GM12878 (cell line): ENCODE measurements around the gene KRT79. TPM values are rescaled to one million over a fixed set of nuclear protein-coding genes. Genes with fewer than 3 reads are reported as not detected.

Source experiments
- ATAC-seq: fragments of 200-7000 bp; cut with Tn5 transposase; 3 replicates; pipeline ENCODE4 v1.9.1; 2020; ENCODE audit warnings: mild to moderate bottlenecking, moderate library complexity
- BruUV-seq: library from RNA; stranded (reverse); fragments of 400-500 nt; replicated peaks from 2 replicates; lab custom pipeline; 2021; lab: Mats Ljungman, UMichigan
- CTCF ChIA-PET: fragments of 300-600 bp; sonication (Branson Sonifier 250); formaldehyde crosslinking; extraction: SDS; loops from one replicate; lab custom pipeline; 2021; ENCODE audit warnings: inconsistent platforms; lab: Yijun Ruan, JAX
- POLR2A ChIA-PET: fragments of 350-600 bp; formaldehyde crosslinking; extraction: SDS; loops from one replicate; lab custom pipeline; 2021; ENCODE audit warnings: inconsistent platforms; lab: Charles Lee
- RAD21 ChIA-PET: fragments of 300-600 bp; sonication (Branson Sonifier 250); formaldehyde crosslinking; loops from one replicate; lab custom pipeline; 2023; ENCODE audit warnings: antibody characterized with exemption; ENCODE audit not compliant: unreplicated experiment; lab: Charles Lee
- SMC1A ChIA-PET: fragments of 300-600 bp; sonication (Branson Sonifier 250); formaldehyde crosslinking; loops from one replicate; lab custom pipeline; 2023; ENCODE audit not compliant: unreplicated experiment, uncharacterized antibody; lab: Charles Lee
- DNase-seq: peaks from one replicate; pipeline ENCODE4 v3.0.0-alpha.2; 2011; ENCODE audit warnings: low read depth, low spot score
- FAIRE-seq: peaks from 3 replicates; lab custom pipeline; 2011; peaks lifted over from hg19 to GRCh38; lab: Jason Lieb, UNC
- H2AFZ ChIP-seq: 2 replicates; pipeline ENCODE4 v1.6.0; 2011; ENCODE audit warnings: low read depth, low read length, control low read depth; ENCODE audit not compliant: control insufficient read depth
- H3K27ac ChIP-seq: 2 replicates; pipeline ENCODE4 v1.5.1; 2011; ENCODE audit warnings: control low read depth; ENCODE audit not compliant: control insufficient read depth, insufficient read depth
- H3K27me3 ChIP-seq, 2 experiments: replicated peaks in 1 of 2; 2 replicates each; pipeline versions ENCODE4 v1.6.0 to v1.6.1; 2011; ENCODE audit warnings: low read length in 1 of 2; ENCODE audit not compliant: control insufficient read depth in 2 of 2, insufficient read depth in 2 of 2
- H3K36me3 ChIP-seq, 2 experiments: 2 replicates each; pipeline ENCODE4 v1.5.1; 2011; ENCODE audit warnings: low read length in 1 of 2; ENCODE audit not compliant: control insufficient read depth in 2 of 2, insufficient read depth in 2 of 2
- H3K4me1 ChIP-seq: 2 replicates; pipeline ENCODE4 v1.6.1; 2011; ENCODE audit warnings: mild to moderate bottlenecking, low read length, moderate library complexity, mixed read lengths; ENCODE audit not compliant: control insufficient read depth, insufficient read depth
- H3K4me2 ChIP-seq: 2 replicates; pipeline ENCODE4 v1.6.0; 2011; ENCODE audit warnings: control low read depth; ENCODE audit not compliant: control insufficient read depth, insufficient read depth
- H3K4me3 ChIP-seq: fragments of 200-600 bp; sonication (generic); 2 replicates; pipeline ENCODE4 v1.5.1; 2016
- H3K79me2 ChIP-seq: 2 replicates; pipeline ENCODE4 v1.6.0; 2011; ENCODE audit warnings: low read length; ENCODE audit not compliant: control insufficient read depth, insufficient read depth
- H3K9ac ChIP-seq: 2 replicates; pipeline ENCODE4 v1.8.0; 2011; ENCODE audit warnings: low read length, control low read depth, mixed read lengths; ENCODE audit not compliant: control insufficient read depth, insufficient read depth
- H3K9me3 ChIP-seq: replicated peaks from 3 replicates; pipeline ENCODE4 v1.5.1; 2011; ENCODE audit warnings: mild to moderate bottlenecking, low read length; ENCODE audit not compliant: control insufficient read depth, insufficient read depth
- H4K20me1 ChIP-seq: 2 replicates; pipeline ENCODE4 v1.6.0; 2011; ENCODE audit not compliant: control insufficient read depth, insufficient read depth
- ATF7 ChIP-seq: fragments of 450-650 bp; IDR thresholded peaks from 2 replicates; pipeline ENCODE4 v1.6.1; 2016; ENCODE audit warnings: low read depth, mild to moderate bottlenecking
- CREM ChIP-seq: IDR thresholded peaks from 2 replicates; pipeline ENCODE4 v1.6.1; 2014; ENCODE audit warnings: antibody characterized with exemption, low read depth
- DPF2 ChIP-seq: fragments of 450-650 bp; IDR thresholded peaks from 2 replicates; pipeline ENCODE4 v1.6.1; 2017; ENCODE audit warnings: mild to moderate bottlenecking
- ESRRA ChIP-seq: IDR thresholded peaks from 2 replicates; pipeline ENCODE4 v1.6.1; 2012; ENCODE audit warnings: mild to moderate bottlenecking, low read length, improper control_type of control experiment
- ETV6 ChIP-seq, 2 experiments: fragments of 450-650 bp in 1 of 2; IDR thresholded peaks in 1 of 2; conservative IDR thresholded peaks in 1 of 2; 2 replicates each; pipeline ENCODE4 v1.6.1; 2014; ENCODE audit warnings: antibody characterized with exemption in 1 of 2, borderline replicate concordance in 1 of 2, low read depth in 1 of 2, mild to moderate bottlenecking in 1 of 2, moderate library complexity in 1 of 2
- FOXK2 ChIP-seq: fragments of 450-650 bp; IDR thresholded peaks from 2 replicates; pipeline ENCODE4 v1.6.1; 2017; ENCODE audit warnings: mild to moderate bottlenecking, moderate library complexity
- NBN ChIP-seq: fragments of 450-650 bp; IDR thresholded peaks from 2 replicates; pipeline ENCODE4 v1.6.1; 2016
- NFYA ChIP-seq: IDR thresholded peaks from 2 replicates; pipeline ENCODE4 v1.6.1; 2011; ENCODE audit warnings: low read depth, mild to moderate bottlenecking, low read length, improper control_type of control experiment, borderline replicate concordance
- NRF1 ChIP-seq: conservative IDR thresholded peaks from 2 replicates; pipeline ENCODE4 v1.6.1; 2011; ENCODE audit warnings: mild to moderate bottlenecking, low read depth, low read length, improper control_type of control experiment
- STAT1 ChIP-seq: fragments of 450-650 bp; conservative IDR thresholded peaks from 2 replicates; pipeline ENCODE4 v1.6.1; 2014; ENCODE audit warnings: antibody characterized with exemption, mild to moderate bottlenecking
- WGBS: methylation state at CpG from one replicate; pipeline ENCODE4 v1.1.6; 2016; ENCODE audit warnings: low lambda C conversion rate; ENCODE audit not compliant: insufficient replicate concordance, insufficient coverage; ENCODE audit errors: missing lambda C conversion rate; 5-methylcytosine and 5-hydroxymethylcytosine counted together
- in situ Hi-C: fragments of 300-500 bp; cut with MboI; formaldehyde crosslinking; loops from 9 replicates; pipeline ENCODE4 v1.14.3; 2018; ENCODE audit warnings: mixed read lengths
- intact Hi-C: fragments of 100-400 bp; cut with micrococcal nuclease; formaldehyde crosslinking; loops from one replicate; pipeline ENCODE4 v1.14.2; 2022; ENCODE audit not compliant: unreplicated experiment
- polyA plus RNA-seq, 11 experiments: library from polyadenylated mRNA; depleted of rRNA in 4 of 11; unstranded in 6 of 11; stranded (reverse) in 5 of 11; fragments of >200 nt; fragmentation: Nextera tagmentation in 4 of 11; fragmentation: Illumina TruSeq in 1 of 11; extraction: Ambion mirVana in 4 of 11; extraction: Trizol in 1 of 11; gene quantifications; 1 replicate in 1 of 11; 2 replicates in 10 of 11; pipeline versions ENCODE4 v1.2.1 to v1.2.3, GENCODE V29; 2011 to 2016; ENCODE audit warnings: inconsistent platforms in 2 of 11, missing spikeins in 2 of 11, low read depth in 1 of 11
- total RNA-seq, 4 experiments: library from RNA; depleted of rRNA in 3 of 4; stranded (reverse); fragments of >200 nt in 3 of 4; fragmentation: Illumina TruSeq in 1 of 4; extraction: Trizol in 1 of 4; gene quantifications; 2 replicates each; pipeline versions ENCODE4 v1.2.1 to v1.2.3, GENCODE V29; 2013 to 2021
- TF ChIP-seq, protein P1 (sequence below): fragments of 450-650 bp; conservative IDR thresholded peaks from 2 replicates; pipeline ENCODE4 v1.6.1; 2017; ENCODE audit warnings: mild to moderate bottlenecking, moderate library complexity
- TF ChIP-seq, protein P2 (sequence below), 3 experiments: IDR thresholded peaks in 2 of 3; conservative IDR thresholded peaks in 1 of 3; 2 replicates each; pipeline ENCODE4 v1.5.1; 2011; ENCODE audit warnings: low read depth in 3 of 3, low read length in 3 of 3, mild to moderate bottlenecking in 3 of 3, control low read depth in 2 of 3, moderate library complexity in 2 of 3, inconsistent platforms in 1 of 3, mixed read lengths in 1 of 3; ENCODE audit not compliant: control insufficient read depth in 2 of 3, insufficient read depth in 1 of 3; ENCODE audit errors: extremely low read depth in 1 of 3
- TF ChIP-seq, protein P3 (sequence below): fragments of 450-650 bp; IDR thresholded peaks from 2 replicates; pipeline ENCODE4 v1.6.1; 2017; ENCODE audit warnings: borderline replicate concordance

Gene KRT79
- total and polyA plus RNA-seq, 10 of the 15 experiments (the other 5 are each of a cell fraction or from before 2014, with no cell fraction given), result 0.03 to 0.09 (median 0.07) TPM; not detected in 7

DNA sequence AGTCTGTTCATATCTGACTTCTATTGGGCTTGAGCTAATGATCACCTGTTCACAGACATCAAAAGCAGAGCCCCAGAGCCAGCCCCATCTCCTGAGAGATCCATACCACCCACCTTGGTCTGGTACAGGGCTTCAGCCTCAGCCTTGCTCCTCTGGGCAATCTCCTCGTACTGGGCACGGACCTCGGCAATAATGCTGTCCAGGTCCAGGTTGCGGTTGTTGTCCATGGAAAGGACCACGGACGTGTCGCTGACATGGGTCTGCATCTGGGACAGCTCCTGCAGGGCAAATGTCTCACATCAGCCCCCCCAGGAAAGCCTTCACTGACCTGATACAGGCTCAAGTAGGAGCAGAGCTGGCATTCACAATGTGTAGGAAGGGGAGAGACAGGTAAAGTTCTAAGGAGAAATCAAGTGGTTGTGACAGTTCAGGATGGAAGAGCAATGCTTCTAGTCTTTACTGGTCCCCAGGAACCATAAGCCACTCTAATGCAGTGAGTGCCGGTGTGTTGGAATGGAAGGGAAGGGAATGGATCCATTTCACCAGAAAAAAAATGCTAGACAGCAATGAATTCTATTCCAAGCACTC is 25.4 kb downstream of the KRT79 start (continued):
- TF ChIP-seq, protein P1, sequence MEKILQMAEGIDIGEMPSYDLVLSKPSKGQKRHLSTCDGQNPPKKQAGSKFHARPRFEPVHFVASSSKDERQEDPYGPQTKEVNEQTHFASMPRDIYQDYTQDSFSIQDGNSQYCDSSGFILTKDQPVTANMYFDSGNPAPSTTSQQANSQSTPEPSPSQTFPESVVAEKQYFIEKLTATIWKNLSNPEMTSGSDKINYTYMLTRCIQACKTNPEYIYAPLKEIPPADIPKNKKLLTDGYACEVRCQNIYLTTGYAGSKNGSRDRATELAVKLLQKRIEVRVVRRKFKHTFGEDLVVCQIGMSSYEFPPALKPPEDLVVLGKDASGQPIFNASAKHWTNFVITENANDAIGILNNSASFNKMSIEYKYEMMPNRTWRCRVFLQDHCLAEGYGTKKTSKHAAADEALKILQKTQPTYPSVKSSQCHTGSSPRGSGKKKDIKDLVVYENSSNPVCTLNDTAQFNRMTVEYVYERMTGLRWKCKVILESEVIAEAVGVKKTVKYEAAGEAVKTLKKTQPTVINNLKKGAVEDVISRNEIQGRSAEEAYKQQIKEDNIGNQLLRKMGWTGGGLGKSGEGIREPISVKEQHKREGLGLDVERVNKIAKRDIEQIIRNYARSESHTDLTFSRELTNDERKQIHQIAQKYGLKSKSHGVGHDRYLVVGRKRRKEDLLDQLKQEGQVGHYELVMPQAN, result no peak
- TF ChIP-seq NRF1 (no peak), FOXK2 (no peak)

DNA sequence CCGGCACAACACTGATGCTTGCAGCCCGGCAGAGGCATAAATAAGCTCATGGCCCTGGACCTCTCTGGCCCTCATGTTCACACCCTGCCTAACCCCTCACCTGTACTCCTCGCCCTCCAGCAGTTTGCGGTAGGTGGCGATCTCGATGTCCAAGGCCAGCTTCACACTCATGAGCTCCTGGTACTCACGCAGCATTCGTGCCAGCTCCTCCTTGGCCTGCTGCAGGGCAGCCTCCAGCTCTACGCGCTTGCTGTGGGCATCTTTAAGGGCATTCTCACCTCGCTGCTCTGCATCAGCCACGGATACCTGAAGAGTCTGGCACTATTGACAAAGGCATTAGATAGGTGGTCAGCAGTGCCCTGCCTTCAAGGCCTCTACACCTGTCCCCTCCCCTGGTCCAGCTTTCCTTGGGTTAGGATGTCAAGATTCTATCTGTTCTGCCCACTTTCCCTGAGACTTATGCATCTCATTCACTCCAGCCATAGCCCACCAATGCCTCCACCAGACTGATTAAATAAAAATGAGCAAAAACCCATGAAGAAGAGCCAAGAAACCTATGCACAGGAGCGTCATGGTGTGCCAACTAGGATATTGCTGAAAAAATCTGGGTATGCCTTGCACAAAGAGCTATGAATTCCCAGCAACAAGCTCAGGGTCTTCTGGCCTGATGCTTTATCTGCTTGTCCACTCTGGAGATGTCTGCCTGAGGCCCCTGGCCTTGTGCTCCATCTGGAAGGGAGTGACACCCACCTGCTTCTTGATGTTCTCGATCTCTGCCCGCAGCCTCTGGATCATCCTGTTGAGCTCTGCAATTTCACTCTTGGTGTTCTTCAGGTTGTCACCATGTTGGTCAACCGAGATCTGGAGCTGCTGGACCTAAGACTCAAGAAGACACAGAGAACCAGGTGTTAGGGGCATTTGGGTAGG is 26.3 kb downstream of the KRT79 start:
- in situ Hi-C loops (no loop called here), intact Hi-C loops (no loop called here)
- no peaks in the 10 kb centered on the region for H3K9me3 ChIP-seq
- no peaks in the 10 kb centered on the region for H3K36me3 ChIP-seq
- no peak overlapping the region for H2AFZ ChIP-seq
- H3K27ac ChIP-seq, result no peak overlapping the region
- WGBS, result 33% methylated on average over 16 of the region's 16 CpGs
- no peaks in the 10 kb centered on the region for H3K4me1 ChIP-seq
- no peak overlapping the region for H3K4me3 ChIP-seq
- ChIA-PET SMC1A (no interaction called here), RAD21 (interaction anchor here (0.5 kb wide), 1 partner anchor 688 kb away, joined by 3 read pairs; no protein-coding TSS in a partner anchor), CTCF (no interaction called here), POLR2A (no interaction called here)
- no peak overlapping the region for H3K9ac ChIP-seq
- ATAC-seq (no peak), DNase-seq (no peak), FAIRE-seq (no peak)
- no peaks in the 10 kb centered on the region for H3K79me2 ChIP-seq
- H3K27me3 ChIP-seq, result peaks cover 0 to 3% of the 10 kb centered on the region in 2 experiments; a peak in 1 of 4 replicates
- no peaks in the 10 kb centered on the region for H4K20me1 ChIP-seq
- H3K4me2 ChIP-seq, result no peak overlapping the region
- no TSS peak for BruUV-seq
- TF ChIP-seq CREM, result no peak
- TF ChIP-seq, protein P2, sequence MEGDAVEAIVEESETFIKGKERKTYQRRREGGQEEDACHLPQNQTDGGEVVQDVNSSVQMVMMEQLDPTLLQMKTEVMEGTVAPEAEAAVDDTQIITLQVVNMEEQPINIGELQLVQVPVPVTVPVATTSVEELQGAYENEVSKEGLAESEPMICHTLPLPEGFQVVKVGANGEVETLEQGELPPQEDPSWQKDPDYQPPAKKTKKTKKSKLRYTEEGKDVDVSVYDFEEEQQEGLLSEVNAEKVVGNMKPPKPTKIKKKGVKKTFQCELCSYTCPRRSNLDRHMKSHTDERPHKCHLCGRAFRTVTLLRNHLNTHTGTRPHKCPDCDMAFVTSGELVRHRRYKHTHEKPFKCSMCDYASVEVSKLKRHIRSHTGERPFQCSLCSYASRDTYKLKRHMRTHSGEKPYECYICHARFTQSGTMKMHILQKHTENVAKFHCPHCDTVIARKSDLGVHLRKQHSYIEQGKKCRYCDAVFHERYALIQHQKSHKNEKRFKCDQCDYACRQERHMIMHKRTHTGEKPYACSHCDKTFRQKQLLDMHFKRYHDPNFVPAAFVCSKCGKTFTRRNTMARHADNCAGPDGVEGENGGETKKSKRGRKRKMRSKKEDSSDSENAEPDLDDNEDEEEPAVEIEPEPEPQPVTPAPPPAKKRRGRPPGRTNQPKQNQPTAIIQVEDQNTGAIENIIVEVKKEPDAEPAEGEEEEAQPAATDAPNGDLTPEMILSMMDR (IDR thresholded peaks at IDR 0.05 in 2 of 3, conservative IDR thresholded peaks at IDR 0.05 in 1 of 3; ENCODE audit: control insufficient read depth in 2 of 3, extremely low read depth in 1 of 3, insufficient read depth in 1 of 3, low read depth in 3 of 3, low read length in 3 of 3), result no peak
- no peak for TF ChIP-seq NBN
- TF ChIP-seq, protein P3, sequence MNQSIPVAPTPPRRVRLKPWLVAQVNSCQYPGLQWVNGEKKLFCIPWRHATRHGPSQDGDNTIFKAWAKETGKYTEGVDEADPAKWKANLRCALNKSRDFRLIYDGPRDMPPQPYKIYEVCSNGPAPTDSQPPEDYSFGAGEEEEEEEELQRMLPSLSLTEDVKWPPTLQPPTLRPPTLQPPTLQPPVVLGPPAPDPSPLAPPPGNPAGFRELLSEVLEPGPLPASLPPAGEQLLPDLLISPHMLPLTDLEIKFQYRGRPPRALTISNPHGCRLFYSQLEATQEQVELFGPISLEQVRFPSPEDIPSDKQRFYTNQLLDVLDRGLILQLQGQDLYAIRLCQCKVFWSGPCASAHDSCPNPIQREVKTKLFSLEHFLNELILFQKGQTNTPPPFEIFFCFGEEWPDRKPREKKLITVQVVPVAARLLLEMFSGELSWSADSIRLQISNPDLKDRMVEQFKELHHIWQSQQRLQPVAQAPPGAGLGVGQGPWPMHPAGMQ, result no peak
- no peak for TF ChIP-seq NFYA
- no peak for TF ChIP-seq ETV6 (conservative IDR thresholded peaks at IDR 0.05 in 1 of 2, IDR thresholded peaks at IDR 0.05 in 1 of 2; ENCODE audit: borderline replicate concordance in 1 of 2, low read depth in 1 of 2)
- TF ChIP-seq STAT1, result no peak
- no peak for TF ChIP-seq DPF2
- no peak for TF ChIP-seq ATF7
- no peak for TF ChIP-seq ESRRA
